NOMO-1 (cell line): Measurements from ENCODE around the gene EHD3.

Source experiments
- DNase-seq, 2 experiments: peaks; one replicate each; lab custom pipeline; 2025; ENCODE audit not compliant: unreplicated experiment in 2 of 2; lab: John Stamatoyannopoulos, UW

Gene EHD3

GRCh38 chr2:31253356-31254131, 19.6 kb downstream of the EHD3 start:
- DNase-seq: no peak

- no peak for DNase-seq
Observed at GRCh38 chr2:31254237-31255203, 20.6 kb downstream of the EHD3 start.

- DNase-seq: no peak
Observed at GRCh38 chr2:31255911-31256571, 22.1 kb downstream of the EHD3 start.

GRCh38 chr2:31256611-31257382, 22.8 kb downstream of the EHD3 start:
- no peak for DNase-seq

- DNase-seq: no peak
Observed at GRCh38 chr2:31258351-31258750, 24.4 kb downstream of the EHD3 start.

- no peak for DNase-seq
Observed at GRCh38 chr2:31259075-31259474, 25.1 kb downstream of the EHD3 start.

GRCh38 chr2:31260870-31261269, 26.9 kb downstream of the EHD3 start:
- DNase-seq: no peak

- DNase-seq: no peak
Observed at GRCh38 chr2:31263636-31264190, 29.8 kb downstream of the EHD3 start.

- no peak for DNase-seq
Observed at GRCh38 chr2:31265234-31265633, 31.3 kb downstream of the EHD3 start.

GRCh38 chr2:31266804-31267203, 32.9 kb downstream of the EHD3 start:
- no peak for DNase-seq

- no peak for DNase-seq
Observed at GRCh38 chr2:31267437-31268120, 33.6 kb downstream of the EHD3 start.

- no peak for DNase-seq
Observed at GRCh38 chr2:31268344-31268743, 34.4 kb downstream of the EHD3 start.

GRCh38 chr2:31269087-31269486, 35.1 kb downstream of the EHD3 start:
- no peak for DNase-seq

- DNase-seq: no peak
Observed at GRCh38 chr2:31270131-31270530, 36.2 kb downstream of the EHD3 start.

- DNase-seq: no peak
Observed at GRCh38 chr2:31270822-31271231, 36.9 kb downstream of the EHD3 start.

GRCh38 chr2:31271851-31272267, 37.9 kb downstream of the EHD3 start:
- DNase-seq: no peak

GRCh38 chr2:31274401-31275075, 40.6 kb downstream of the EHD3 start:
- no peak for DNase-seq

- no peak for DNase-seq
Observed at GRCh38 chr2:31275976-31276375, 42.0 kb downstream of the EHD3 start.

GRCh38 chr2:31277621-31278020, 43.7 kb downstream of the EHD3 start:
- DNase-seq: no peak
